Stomach (tissue), 9 donors: ENCODE data around the gene ANAPC2. TPM values are rescaled to one million over a fixed set of nuclear protein-coding genes. Genes with fewer than 3 reads are reported as not detected.
"Not testable (repeated sequence)": the region's sequence is repeated elsewhere in the genome, so short reads cannot be mapped to it uniquely, and the experiment has no call there.

Experiments used
- DNase-seq, 2 donors: peaks; one replicate each; pipeline versions ENCODE4 v3.0.0 to v3.0.0-alpha.2; 2013 to 2019
- H3K27ac ChIP-seq, 5 donors: fragments of 200-600 bp in 4 of 5; sonication (generic) in 4 of 5; one replicate each; pipeline ENCODE4 v1.5.1; 2013 to 2019; ENCODE audit warnings: mild to moderate bottlenecking in 1 of 5, moderate library complexity in 1 of 5
- H3K27me3 ChIP-seq, 3 donors: fragments of 200-600 bp; sonication (generic); one replicate each; pipeline ENCODE4 v1.5.1; 2017 to 2019; ENCODE audit warnings: mixed run types in 1 of 3
- H3K36me3 ChIP-seq, 4 donors: fragments of 200-600 bp; sonication (generic); 1 replicate in 3 of 4; 2 replicates in 1 of 4; pipeline ENCODE4 v1.5.1; 2016 to 2019
- H3K4me1 ChIP-seq, 4 donors: fragments of 200-600 bp; sonication (generic); one replicate each; pipeline ENCODE4 v1.5.1; 2016 to 2019
- H3K4me3 ChIP-seq, 4 donors: fragments of 200-600 bp; sonication (generic) in 3 of 4; one replicate each; pipeline ENCODE4 v1.5.1; 2016 to 2019; ENCODE audit warnings: mild to moderate bottlenecking in 1 of 4
- H3K9me3 ChIP-seq, 4 donors: fragments of 200-600 bp; sonication (generic); one replicate each; pipeline ENCODE4 v1.5.1; 2016 to 2019
- CTCF ChIP-seq, 7 experiments: fragments of 450-650 bp in 4 of 7; fragments of 200-600 bp in 3 of 7; sonication (generic) in 3 of 7; IDR thresholded peaks; one replicate each; pipeline ENCODE4 v1.5.1; 2016 to 2019; ENCODE audit warnings: antibody characterized with exemption in 7 of 7, control low read depth in 2 of 7, mild to moderate bottlenecking in 1 of 7
- EP300 ChIP-seq: sonication (generic); formaldehyde crosslinking; IDR thresholded peaks from one replicate; pipeline ENCODE4 v1.6.1; 2017; ENCODE audit warnings: antibody characterized with exemption
- POLR2A ChIP-seq, 4 donors: fragments of 450-650 bp; IDR thresholded peaks; one replicate each; pipeline ENCODE4 v1.6.1; 2016; ENCODE audit warnings: antibody characterized with exemption in 4 of 4, control low read depth in 2 of 4, mild to moderate bottlenecking in 1 of 4, moderate library complexity in 1 of 4
- POLR2AphosphoS5 ChIP-seq, 3 donors: sonication (generic); formaldehyde crosslinking; IDR thresholded peaks; one replicate each; pipeline ENCODE4 v1.6.1; 2016; ENCODE audit warnings: antibody characterized with exemption in 3 of 3
- WGBS, 5 donors: extraction: QIAGEN DNeasy Blood & Tissue Kit in 3 of 5; methylation state at CpG; one replicate each; pipeline versions ENCODE4 v1.1.5 to v1.1.7; 2013 to 2018; 5-methylcytosine and 5-hydroxymethylcytosine counted together
- intact Hi-C: fragments of 100-400 bp; cut with DNase I; formaldehyde crosslinking; loops from one replicate; pipeline ENCODE4 v1.15.1; 2023; ENCODE audit warnings: low total_unique reads
- polyA plus RNA-seq, 3 donors: library from polyadenylated mRNA; stranded (reverse); fragments of 200-250 nt; gene quantifications; one replicate each; pipeline ENCODE4 v1.2.3, GENCODE V29; 2013
- total RNA-seq, 5 donors: library from RNA; depleted of rRNA; stranded (reverse); fragments of >200 nt; gene quantifications; one replicate each; pipeline versions ENCODE4 v1.1.0 to v1.2.3, GENCODE V29; 2014 to 2016
- donor health status: healthy with polysubstance abuse.
- donor health status: Bipolar disorder and iron deficiency.
- donor health status: healthy.

The ANAPC2 gene
- total and polyA plus RNA-seq, 8 donors = 26.1 to 147 (median 41.8) TPM

- Histone ChIP-seq H3K27me3 (peaks cover 50 to 99% (median 76%) of the 10 kb centered on the region in 3 donors), H3K36me3 (no peaks in the 10 kb centered on the region)
- WGBS, 5 donors = 9 to 19% (median 15%) methylated on average over 20 to 25 of the region's 25 CpGs
Measured at GRCh38 chr9:137138058-137138721, 50.2 kb downstream of the ANAPC2 start.

GRCh38 chr9:137136881-137137607 lies 51.3 kb downstream of the ANAPC2 start:
- WGBS, 5 donors = 71 to 75% (median 72%) methylated on average over 20 to 23 of the region's 23 CpGs
- intact Hi-C loops = no loop called here
- H3K9me3 ChIP-seq = no peaks in the 10 kb centered on the region
- no peak overlapping the region for H3K4me3 ChIP-seq
- H3K4me1 ChIP-seq = peaks cover 7 to 11% (median 10%) of the 10 kb centered on the region in 4 donors
- no peak overlapping the region for H3K27ac ChIP-seq
- peaks cover 47 to 98% (median 65%) of the 10 kb centered on the region in 3 donors for H3K27me3 ChIP-seq
- no peaks in the 10 kb centered on the region for H3K36me3 ChIP-seq
- TF ChIP-seq EP300 = no peak
- no peak for TF ChIP-seq POLR2AphosphoS5 (IDR thresholded peaks at IDR 0.05)
- TF ChIP-seq POLR2A (IDR thresholded peaks at IDR 0.05) = no peak
- TF ChIP-seq CTCF (IDR thresholded peaks at IDR 0.05) = no peak
- DNase-seq = no peak

More at GRCh38 chr9:137138058-137138721, 50.2 kb downstream of the ANAPC2 start:
- no peak overlapping the region for H3K27ac ChIP-seq
- no peaks in the 10 kb centered on the region for H3K9me3 ChIP-seq
- no peak for TF ChIP-seq POLR2AphosphoS5 (IDR thresholded peaks at IDR 0.05)
- TF ChIP-seq CTCF (IDR thresholded peaks at IDR 0.05) = no peak
- no peak for TF ChIP-seq POLR2A (IDR thresholded peaks at IDR 0.05)
- TF ChIP-seq EP300 = no peak
- intact Hi-C loops = no loop called here
- H3K4me3 ChIP-seq = no peak overlapping the region
- DNase-seq = peak in 1 of 2 donors; percentile 44
- peaks cover 7 to 11% (median 10%) of the 10 kb centered on the region in 4 donors for H3K4me1 ChIP-seq

- Histone ChIP-seq H3K9me3 (no peaks in the 10 kb centered on the region), H3K36me3 (no peaks in the 10 kb centered on the region), H3K27ac (no peak overlapping the region), H3K4me1 (peaks cover 7 to 11% (median 10%) of the 10 kb centered on the region in 4 donors), H3K4me3 (no peak overlapping the region), H3K27me3 (peaks cover 45 to 98% (median 58%) of the 10 kb centered on the region in 3 donors)
- TF ChIP-seq POLR2AphosphoS5 (IDR thresholded peaks at IDR 0.05) = no peak
- TF ChIP-seq CTCF (IDR thresholded peaks at IDR 0.05) = no peak
- no peak for TF ChIP-seq EP300
- no peak for TF ChIP-seq POLR2A (IDR thresholded peaks at IDR 0.05)
- WGBS, 5 donors = 31 to 48% (median 35%) methylated on average over 14 to 27 of the region's 27 CpGs
- DNase-seq = no peak
- intact Hi-C loops = no loop called here
Measured at GRCh38 chr9:137136261-137136880, 52.0 kb downstream of the ANAPC2 start.

- H3K4me3 ChIP-seq, H3K27ac ChIP-seq, H3K36me3 ChIP-seq, intact Hi-C loops, DNase-seq, H3K9me3 ChIP-seq: not testable (repeated sequence)
- Histone ChIP-seq H3K27me3 (peaks cover 36 to 98% (median 48%) of the 10 kb centered on the region in 3 donors), H3K4me1 (peaks cover 11 to 17% (median 14%) of the 10 kb centered on the region in 4 donors)
- 62 to 79% (median 67%) methylated on average over 9 of the region's 9 CpGs for WGBS, 5 donors
Measured at GRCh38 chr9:137135154-137135553, 53.2 kb downstream of the ANAPC2 start.
